ENCODE data around the gene TNS1.

GRCh38 chr2:217897816-217898806, 104.7 kb downstream of the TNS1 start:
- TF ChIP-seq CTCF (IDR thresholded peaks at IDR 0.05) (no peak), POLR2A (IDR thresholded peaks at IDR 0.05) (no peak)

All from lower leg skin (tissue), 3 donors.